Vagina (tissue), 2 donors: Measurements from ENCODE around the gene SEL1L.

Source experiments
- CTCF ChIP-seq, 3 experiments: fragments of 450-650 bp in 2 of 3; fragments of 200-600 bp in 1 of 3; sonication (generic) in 1 of 3; IDR thresholded peaks; one replicate each; pipeline ENCODE4 v1.5.1; 2017 to 2019; ENCODE audit warnings: antibody characterized with exemption in 3 of 3, mild to moderate bottlenecking in 2 of 3, moderate library complexity in 2 of 3
- POLR2AphosphoS5 ChIP-seq, 2 donors: sonication (generic); formaldehyde crosslinking; IDR thresholded peaks; one replicate each; pipeline ENCODE4 v1.9.0; 2017; ENCODE audit warnings: antibody characterized with exemption in 2 of 2, mild to moderate bottlenecking in 2 of 2, low read depth in 1 of 2; ENCODE audit not compliant: insufficient read depth in 1 of 2

- TF ChIP-seq CTCF (IDR thresholded peaks at IDR 0.05) (no peak), POLR2AphosphoS5 (IDR thresholded peaks at IDR 0.05; ENCODE audit: insufficient read depth in 1 of 2, low read depth in 1 of 2) (no peak)
Observed at GRCh38 chr14:81562818-81563217, 29.2 kb upstream of the SEL1L start.
